Myocyte (in vitro differentiated cells): ENCODE data around the gene LHFPL3. TPM values are rescaled to one million over a fixed set of nuclear protein-coding genes. Genes with fewer than 3 reads are reported as not detected.
"Not testable (repeated sequence)": the region's sequence is repeated elsewhere in the genome, so short reads cannot be mapped to it uniquely, and the experiment has no call there.

Experiments used
- DNase-seq: peaks from one replicate; pipeline ENCODE4 v3.0.0-alpha.2; 2012; ENCODE audit warnings: low read depth
- total RNA-seq: library from RNA; depleted of rRNA; stranded (reverse); fragments of >200 nt; gene quantifications from 2 replicates; pipeline ENCODE4 v1.2.3, GENCODE V29; 2014

Gene LHFPL3
- total RNA-seq, 1 donor from 2014 or later = not detected

DNA sequence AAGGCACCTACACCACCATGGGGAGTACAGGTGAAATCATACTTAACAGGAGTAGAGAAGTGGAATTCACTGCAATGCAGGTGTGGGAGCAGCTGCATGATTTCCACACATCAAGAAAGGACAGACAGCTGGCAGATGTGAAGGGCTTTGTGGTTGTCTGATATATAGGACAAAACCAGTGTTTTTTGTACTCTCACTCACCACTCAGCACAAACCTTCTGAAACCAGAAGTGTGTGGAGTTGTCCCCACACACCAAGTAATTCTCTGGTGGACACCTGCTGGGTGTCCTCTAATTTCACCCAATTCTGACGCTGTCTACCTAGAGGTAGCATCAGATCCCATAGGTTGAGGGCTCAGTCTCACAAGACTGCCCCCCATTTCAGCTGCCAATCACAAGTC lies 357.9 kb downstream of the LHFPL3 start:
- DNase-seq = no peak

DNA sequence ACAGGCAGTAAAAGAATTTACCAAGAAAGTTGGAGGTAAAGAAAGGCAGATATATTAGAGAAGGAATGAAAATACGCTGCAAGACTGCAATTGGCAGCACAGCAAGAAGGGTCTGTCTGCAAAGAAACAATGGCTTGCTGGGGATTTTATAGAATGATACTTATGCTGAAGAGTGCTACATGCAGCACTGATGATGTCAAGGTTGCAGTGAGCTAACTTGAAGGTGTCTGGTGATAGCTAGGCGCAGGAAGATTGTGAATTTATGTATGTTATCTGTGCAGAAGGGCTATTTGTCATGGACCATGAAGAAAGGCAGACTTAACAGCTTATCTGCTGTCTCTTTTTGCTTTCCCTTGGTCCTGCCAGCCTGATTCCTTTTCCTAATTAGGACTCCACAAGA lies 366.3 kb downstream of the LHFPL3 start:
- DNase-seq = no peak

DNA sequence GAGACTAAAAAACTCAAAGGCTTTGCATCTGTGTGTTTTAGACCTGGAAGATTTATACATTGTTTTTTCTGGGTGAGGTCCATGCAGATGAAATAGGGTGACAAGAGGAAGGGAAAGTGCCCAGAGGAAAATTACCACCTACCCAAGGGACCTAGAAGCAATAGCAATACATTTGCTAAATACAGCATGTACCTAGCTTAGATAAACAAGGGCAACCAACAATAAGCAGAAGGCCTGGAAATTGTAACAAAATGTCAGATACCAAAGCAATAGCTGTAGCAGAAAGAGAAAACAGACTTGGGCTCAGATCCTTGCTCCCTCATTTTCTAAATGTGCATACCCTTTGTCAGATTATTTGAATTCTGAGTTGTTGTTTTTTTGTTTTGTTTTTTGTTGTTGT lies 367.2 kb downstream of the LHFPL3 start:
- no peak for DNase-seq

DNA sequence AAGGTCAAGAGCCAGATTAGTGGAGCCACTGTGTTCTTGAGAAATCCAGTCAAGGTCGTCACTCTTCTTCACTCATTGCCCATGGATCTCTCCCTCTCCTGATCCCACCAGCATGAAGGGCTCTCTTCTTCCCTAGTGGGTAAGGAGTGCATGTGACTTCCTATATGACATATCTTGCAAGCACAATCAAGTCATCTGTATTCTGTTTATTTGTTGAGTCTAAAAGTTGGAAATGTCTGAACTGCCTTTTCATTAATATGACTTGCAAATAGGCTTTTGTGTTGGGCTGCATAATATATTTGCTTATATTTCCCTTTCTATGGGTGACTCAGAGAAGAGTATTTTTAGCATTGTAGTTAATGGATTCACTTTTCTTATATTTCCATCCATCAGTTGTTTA lies 371.9 kb downstream of the LHFPL3 start:
- no peak for DNase-seq

DNA sequence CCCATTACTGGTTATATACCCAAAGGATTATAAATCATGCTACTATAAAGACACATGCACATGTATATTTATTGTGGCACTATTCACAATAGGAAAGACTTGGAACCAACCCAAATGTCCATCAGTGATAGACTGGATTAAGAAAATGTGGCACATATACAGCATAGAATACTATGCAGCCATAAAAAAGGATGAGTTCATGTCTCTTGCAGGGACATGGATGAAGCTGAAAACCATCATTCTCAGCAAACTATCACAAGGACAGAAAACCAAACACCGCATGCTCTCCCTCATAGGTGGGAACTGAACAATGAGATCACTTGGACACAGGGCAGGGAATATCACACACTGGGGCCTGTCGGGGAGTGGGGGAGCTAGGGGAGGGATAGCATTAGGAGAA lies 392.6 kb downstream of the LHFPL3 start:
- not testable (repeated sequence) for DNase-seq

DNA sequence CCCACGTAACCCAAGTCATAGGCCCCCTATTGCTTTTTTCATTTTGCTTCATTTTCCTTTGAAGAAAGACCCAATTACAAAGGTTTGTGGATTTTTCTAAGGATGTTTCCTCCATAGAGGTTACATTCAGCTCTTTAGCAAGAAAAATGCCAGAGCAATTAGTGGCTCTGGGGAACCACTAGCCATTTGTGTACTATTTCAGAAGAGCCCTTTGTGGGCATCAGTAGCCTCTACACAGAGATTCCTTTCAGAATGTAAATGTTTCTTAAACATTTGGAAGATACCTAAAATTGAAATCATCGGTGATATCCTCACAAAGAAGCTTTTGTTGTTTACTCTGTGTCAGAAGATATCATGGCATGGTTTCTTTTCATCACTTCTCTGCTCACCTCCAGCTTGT lies 394.6 kb downstream of the LHFPL3 start:
- DNase-seq = no peak

DNA sequence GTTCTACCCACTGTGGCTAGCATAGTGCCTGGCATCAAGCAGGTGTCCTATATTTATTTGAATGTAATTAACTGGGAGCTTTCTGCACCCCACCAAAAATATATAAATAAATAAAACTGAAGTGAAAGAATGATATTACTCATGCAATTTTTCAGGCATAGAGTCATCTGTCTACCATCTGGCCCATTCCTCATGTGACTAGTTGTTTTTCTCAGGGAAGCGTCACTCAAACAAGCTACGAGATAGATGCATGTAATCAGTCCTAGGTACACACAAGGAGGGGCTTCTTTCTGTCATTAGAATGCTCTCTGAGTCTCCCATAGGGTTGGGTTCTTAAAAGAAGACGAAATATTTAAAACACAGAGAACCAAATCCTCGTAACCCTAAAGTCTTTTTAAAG lies 430.1 kb downstream of the LHFPL3 start:
- DNase-seq = peak; percentile 33

DNA sequence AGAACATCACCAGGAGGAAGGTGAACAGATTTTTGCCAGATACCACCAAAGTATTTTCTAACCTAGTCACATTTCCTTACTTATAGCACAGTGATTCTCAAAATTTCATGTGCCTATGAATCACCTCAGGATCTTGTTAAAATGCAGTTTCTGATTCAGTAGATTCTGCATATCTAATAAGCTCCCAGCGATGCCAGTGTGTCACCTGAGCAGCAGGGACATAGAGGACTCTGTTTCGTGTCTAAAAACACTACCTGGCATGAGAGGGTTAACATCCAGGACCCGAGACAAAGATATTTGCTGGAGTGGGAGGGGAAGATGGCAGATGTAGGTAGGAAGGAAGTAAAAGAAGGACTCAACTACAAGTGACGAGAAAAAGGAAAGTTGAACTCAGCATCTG lies 433.5 kb downstream of the LHFPL3 start:
- DNase-seq = no peak

DNA sequence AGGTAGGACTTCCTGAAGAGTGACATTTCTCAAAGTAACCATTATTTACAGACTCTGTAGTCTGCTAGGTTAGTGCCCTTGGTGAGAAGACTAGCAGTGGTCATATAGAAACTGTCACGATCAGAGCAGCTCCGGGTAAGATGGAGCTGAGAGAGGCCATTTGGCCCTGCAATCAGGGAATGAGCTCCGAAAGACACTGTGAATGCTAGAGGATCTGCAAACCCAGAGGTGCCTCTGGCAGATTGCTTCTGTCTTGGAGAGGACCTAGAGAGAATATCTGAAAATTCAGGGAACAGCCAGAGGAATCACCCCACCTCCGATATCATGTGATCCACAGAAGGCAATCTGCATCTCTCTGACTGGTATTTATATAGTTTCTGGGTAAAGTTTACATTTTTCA lies 438.7 kb downstream of the LHFPL3 start:
- no peak for DNase-seq

DNA sequence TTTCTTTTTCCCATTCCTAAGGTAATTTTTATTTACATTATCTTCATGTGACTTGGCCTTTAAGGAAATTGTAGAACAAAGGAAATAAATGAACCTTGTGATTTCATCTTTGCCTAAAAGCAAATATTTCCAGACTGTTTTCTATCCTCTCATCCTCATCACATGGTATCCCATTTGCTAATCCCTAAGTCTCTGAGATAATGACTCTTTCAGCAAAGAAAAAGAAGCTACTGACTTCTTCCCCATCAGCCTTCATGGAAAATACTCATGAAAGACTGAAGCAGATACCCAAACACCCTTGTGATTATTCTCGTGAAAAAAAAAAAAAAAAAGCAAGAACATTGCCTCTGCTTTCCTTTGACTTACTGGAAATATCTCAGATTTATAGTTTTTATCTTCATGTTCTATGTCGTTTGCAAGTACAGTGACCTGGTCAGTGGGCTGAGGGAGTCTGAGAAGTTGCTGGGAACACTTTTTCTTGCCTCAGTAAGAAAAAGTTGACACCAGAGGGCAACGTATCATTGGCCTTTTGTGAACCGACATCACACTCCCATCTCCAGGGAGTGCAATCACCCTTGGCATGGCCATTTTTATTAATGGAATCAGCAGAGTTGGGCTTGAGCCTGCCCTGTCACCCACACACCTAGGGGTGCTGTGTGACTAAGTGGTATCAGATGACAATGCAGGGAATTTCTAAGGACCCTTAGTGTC lies 439.6 kb downstream of the LHFPL3 start:
- no peak for DNase-seq

DNA sequence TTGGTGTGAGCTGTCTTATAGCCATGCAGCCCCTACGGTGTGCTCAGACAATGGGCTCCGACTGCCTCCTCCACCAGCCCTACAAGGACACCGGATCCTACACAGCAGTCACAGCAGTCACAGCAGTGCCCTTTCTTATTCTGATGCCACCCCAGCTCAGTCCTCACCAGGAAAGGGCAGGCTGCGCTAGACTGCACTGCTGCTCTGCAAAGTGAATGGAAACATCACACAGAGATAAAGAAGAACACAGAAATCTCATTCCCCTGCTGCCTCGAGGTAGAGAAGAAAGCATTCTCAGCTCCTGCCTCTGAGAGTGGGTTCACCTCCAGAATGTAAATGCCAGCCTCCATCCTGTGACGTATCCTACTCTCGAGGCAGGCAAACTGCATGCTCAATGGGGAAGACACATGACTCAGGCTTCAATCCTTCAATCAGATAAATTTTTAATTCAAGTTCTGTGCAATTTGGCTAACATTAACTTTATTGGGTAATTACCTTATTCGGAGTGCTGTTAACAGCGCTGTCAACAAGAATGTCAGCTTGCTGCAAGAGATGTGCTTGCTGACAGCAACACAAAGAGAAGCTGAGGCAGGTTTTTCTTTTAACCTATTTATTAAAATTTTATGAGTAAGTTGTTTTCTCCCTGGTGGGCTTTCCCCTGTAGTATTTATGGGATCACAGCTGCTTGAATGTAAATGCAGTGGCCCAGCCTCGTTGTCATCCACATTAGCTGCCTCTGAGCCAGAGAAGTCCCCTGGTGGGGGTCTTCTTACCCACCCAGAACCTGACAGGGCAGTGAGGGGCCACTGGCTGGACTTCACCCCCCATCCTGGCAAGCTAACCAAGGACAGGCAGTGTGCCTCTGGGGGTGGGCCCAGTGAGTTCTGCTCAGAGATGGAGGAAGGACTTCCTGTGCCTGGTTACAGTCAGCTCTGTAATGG lies 444.3 kb downstream of the LHFPL3 start:
- DNase-seq = no peak

DNA sequence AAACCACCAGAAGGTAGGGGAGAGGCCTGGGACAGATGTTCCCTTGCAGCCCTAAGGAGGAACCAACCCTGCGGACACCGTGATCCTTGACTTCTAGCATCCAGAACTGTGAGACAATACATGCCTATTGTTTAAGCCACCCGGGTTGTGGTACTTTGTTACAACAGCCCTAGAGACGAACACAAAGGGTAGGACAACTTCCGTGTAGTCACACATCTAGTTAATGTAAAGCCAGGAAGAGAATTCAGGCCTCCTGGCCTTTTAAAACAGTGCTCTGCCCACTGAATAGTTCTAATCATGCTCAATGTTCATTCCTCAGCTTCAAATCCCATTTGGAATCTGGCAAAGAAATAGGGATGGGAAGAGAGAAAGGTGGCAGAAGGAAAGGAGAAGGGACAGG lies 445.4 kb downstream of the LHFPL3 start:
- no peak for DNase-seq

DNA sequence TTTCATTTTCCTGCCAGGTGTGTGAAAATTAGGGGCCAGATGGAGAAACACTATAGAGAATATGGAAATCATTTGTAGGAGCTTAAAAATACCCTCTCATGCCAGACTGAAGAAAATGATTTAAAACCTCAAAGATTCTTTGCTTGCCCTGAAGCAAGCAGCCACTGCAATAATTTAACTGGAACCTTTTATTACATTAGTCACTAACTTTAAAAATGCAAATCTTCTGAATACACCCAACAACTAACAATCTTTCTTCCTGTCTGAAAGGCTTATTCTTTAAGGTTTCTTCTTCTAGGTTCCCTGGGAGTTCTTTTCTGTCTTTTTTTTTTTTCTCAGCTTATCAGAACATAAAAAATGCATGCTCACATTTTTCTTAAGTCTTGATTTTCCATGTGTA lies 447.1 kb downstream of the LHFPL3 start:
- no peak for DNase-seq

DNA sequence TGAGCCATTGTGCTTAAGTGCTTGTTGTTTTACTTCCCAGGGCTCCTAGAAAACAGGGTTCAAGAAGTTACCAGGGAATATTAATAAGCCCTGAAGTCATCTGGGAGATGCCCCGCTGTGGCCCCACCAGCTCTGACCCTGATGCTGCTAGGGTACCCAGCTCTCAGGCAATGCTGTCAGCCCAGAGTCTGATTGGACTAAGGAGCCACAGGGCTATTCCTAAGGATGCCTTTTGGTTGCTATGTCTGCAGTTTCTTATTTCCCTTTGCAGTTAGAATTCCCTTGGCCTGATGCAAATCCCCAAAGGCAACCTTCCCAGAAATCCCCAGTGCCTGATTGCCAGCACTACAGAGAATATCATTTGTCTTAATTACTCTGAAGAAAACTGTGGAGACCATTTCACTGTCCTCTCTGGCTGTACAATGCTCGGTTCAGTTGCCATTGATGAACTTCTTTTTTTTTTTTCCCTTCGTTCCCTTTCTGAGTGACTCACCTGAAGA lies 448.9 kb downstream of the LHFPL3 start:
- DNase-seq = no peak

DNA sequence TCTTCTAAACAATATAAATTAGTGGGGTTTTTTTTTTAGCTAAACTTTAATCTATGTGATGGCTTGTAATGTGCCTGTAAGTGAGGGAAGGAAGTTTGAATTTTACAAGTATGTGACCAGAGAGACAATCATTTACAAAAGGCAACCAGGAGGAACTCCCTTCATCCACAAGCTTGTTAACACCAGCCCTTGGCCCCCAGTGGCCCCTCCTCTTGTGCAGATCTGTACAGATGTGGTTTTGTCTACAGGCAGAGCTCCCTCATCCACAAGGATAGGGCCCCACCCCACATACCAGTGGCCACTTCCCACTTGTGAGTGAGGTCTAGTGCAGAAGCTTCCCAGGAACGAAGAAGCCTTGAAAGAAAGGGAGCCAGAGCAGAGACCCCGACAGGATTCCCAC lies 451.5 kb downstream of the LHFPL3 start:
- DNase-seq = no peak

DNA sequence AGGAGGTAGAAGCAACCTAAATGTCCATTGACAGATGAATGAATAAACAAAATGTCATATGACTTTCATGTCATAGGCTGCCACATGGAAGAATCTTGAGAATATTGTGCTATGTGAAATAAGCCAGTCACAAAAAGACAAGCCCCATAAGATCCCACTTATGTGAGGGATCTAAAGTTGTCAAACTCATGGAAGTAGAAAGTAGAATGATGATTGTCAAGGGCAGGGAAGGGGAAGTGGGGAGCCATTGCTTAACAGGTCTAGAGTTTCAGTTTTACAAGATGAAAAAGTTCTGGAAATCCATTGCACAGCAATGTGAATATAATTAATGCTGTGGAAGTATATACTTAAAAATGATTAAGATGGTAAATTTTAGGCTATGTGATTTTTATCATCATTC lies 456.3 kb downstream of the LHFPL3 start:
- no peak for DNase-seq

DNA sequence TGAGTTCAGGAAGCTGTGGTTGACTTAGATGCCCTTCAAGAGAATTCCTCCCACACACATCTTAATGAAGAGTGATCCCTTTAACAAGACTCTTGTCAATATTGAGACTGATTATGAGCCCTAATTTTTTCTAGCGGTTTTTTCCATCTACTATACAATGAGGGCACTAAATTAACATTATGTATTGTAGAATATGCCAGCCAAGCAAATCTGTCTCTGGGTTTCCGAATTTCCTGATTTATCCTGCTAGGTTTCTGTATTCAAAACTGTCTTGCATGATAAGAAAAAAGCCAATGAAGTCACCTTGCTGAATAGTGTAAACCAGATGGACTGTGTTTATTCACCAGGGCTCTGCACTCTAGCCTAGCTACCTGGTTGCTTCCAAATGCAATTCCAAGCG lies 461.4 kb downstream of the LHFPL3 start:
- DNase-seq = no peak

DNA sequence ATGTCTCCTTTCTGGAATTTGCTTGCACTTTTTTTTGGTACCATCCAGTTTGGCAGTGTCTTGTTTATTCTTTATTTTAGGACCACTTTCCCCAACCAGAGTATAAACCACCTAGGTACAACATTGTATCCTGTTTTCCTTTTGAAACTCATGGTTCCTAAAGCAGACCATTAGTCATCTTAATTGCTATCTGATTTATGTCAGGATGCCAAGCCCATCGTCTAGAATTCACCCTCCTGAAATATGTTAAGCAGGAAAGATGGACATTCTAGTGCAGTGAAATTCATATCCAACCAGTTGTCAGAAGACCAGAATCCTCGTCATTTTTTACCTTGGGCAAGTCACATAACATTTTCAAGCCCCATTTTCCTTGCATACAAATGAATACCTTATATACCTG lies 462.0 kb downstream of the LHFPL3 start:
- DNase-seq = no peak

DNA sequence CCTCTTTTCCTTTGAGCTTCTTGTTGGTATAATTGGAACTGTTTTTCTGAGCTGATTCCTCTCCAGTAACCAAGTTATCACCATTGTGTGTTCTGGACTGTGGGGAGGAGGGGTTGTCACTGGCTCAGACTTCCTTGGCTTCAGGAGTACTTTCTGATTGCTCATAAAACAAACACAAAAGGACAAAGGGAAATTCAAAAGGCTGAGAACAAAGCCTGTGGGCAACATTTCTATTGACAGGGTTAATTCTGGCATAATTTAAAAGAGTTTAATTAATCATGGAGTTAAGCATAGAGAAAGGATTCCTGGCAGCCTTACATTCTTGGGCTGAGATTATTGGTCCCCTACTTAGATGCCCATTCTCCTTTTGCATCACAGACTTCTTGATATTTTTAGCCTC lies 462.7 kb downstream of the LHFPL3 start:
- DNase-seq = no peak

DNA sequence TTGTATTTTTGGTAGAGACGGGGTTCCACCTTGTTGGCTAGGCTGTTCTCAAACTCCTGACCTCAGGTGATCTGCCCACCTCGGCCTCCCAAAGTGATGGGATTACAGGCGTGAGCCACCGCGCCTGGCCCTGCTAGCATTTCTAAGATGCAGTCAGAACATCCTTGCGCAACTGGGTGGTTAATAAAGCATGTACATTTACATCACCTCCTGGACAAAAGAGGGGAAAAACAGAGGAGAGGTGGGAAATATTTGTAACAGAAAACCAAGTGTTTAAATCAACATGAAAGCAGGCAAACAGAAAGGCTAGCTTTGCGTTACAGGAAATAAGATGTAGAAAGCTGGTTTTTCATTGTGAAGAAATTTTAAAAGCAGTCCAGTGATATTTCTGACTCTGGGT lies 464.7 kb downstream of the LHFPL3 start:
- DNase-seq = no peak

DNA sequence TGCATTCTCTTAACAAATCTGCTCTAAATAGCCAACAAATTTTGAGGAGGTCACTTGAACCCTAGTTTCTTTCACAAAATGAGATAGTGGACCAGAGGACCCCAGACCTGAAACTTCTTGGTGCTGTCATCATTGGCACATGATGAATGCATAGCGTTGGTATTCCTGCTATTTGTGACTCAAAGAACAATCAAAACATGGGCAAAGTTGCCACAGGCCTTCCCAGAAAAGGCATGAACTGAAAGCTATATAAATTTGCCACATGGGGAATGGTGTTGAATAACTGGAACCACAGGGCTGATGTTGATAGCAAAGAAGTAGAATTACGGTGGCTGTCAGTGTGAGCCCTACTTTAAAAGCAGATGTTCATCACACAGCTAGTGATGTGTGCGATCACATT lies 465.8 kb downstream of the LHFPL3 start:
- DNase-seq = no peak

DNA sequence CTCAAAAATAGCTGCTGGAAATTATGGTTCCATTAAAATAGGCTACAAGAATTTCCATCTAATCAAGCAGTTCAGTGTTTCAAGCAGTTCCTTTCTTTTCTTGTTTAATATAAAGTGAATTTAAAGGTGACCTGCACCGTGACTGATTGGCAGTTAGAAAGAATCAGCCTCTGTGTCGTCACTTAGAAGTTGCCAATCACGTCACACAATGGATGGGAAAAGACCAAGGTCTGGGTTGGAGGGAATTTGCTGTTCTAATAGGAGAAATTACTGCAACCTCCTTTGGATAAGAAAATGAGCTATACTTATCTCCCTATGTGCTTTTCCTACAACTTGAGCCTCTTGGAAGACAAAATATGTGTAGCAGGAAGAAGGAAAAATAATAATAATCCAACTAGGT lies 466.2 kb downstream of the LHFPL3 start:
- DNase-seq = no peak

DNA sequence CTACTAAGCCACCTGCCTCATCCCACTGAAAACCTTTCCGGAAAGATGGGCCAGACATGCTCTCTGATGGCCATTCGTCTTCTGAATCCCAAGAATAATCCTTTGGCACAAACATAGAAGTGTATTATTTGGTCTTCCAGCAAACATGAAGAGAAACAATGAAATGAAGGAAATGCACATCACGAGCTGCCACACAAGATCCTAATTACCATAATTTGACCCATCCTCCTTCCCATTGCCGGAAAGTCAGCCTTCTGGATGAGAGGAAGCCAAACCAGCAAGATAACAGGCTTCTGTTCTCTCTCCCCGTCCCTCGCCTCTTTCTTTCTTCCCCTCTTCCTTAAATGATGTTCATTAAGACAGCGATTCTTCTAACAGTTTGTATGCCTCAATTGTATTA lies 466.7 kb downstream of the LHFPL3 start:
- no peak for DNase-seq
